Fibroblast of villous mesenchyme (primary cell): ENCODE data around the gene TMSB15C. TPM values are rescaled to one million over a fixed set of nuclear protein-coding genes. Genes with fewer than 3 reads are reported as not detected.

Experiments used
- DNase-seq: peaks from one replicate; pipeline ENCODE4 v3.0.0-alpha.2; 2010; ENCODE audit warnings: low read depth
- H3K4me3 ChIP-seq: 2 replicates; pipeline ENCODE4 v1.5.1; 2011; ENCODE audit warnings: low read depth, mild to moderate bottlenecking, low read length
- total RNA-seq: library from RNA; depleted of rRNA; stranded (reverse); fragments of >200 nt; gene quantifications from 2 replicates; pipeline ENCODE4 v1.2.3, GENCODE V29; 2012
- TF ChIP-seq, protein P1 (sequence below): IDR thresholded peaks from 2 replicates; pipeline ENCODE4 v1.5.1; 2012; ENCODE audit warnings: low read depth, mild to moderate bottlenecking, low read length; ENCODE audit not compliant: insufficient read depth

The TMSB15C gene
- total RNA-seq, 1 donor: 5.2 TPM

DNA sequence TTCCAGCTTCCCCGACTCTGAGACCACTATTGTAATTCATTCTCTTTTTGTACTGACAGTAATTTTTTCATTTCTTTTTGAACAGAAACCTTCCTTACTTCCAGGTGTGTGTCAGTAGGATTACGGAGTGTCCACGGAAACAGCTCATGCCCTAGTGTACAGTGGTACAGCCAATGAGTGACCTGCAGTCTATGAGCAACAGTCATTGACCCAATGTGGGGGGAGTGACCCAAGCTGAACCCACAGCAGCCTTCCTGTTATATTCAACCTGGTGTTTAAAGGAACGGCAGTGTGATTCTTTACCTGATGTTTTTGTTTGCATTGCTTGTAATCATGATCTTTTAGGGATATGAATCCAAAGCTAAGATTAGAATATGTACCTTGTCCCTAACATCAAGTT lies 35.0 kb downstream of the TMSB15C start:
- H3K4me3 ChIP-seq: no peak overlapping the region
- TF ChIP-seq, protein P1, sequence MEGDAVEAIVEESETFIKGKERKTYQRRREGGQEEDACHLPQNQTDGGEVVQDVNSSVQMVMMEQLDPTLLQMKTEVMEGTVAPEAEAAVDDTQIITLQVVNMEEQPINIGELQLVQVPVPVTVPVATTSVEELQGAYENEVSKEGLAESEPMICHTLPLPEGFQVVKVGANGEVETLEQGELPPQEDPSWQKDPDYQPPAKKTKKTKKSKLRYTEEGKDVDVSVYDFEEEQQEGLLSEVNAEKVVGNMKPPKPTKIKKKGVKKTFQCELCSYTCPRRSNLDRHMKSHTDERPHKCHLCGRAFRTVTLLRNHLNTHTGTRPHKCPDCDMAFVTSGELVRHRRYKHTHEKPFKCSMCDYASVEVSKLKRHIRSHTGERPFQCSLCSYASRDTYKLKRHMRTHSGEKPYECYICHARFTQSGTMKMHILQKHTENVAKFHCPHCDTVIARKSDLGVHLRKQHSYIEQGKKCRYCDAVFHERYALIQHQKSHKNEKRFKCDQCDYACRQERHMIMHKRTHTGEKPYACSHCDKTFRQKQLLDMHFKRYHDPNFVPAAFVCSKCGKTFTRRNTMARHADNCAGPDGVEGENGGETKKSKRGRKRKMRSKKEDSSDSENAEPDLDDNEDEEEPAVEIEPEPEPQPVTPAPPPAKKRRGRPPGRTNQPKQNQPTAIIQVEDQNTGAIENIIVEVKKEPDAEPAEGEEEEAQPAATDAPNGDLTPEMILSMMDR: no peak
- DNase-seq: no peak

DNA sequence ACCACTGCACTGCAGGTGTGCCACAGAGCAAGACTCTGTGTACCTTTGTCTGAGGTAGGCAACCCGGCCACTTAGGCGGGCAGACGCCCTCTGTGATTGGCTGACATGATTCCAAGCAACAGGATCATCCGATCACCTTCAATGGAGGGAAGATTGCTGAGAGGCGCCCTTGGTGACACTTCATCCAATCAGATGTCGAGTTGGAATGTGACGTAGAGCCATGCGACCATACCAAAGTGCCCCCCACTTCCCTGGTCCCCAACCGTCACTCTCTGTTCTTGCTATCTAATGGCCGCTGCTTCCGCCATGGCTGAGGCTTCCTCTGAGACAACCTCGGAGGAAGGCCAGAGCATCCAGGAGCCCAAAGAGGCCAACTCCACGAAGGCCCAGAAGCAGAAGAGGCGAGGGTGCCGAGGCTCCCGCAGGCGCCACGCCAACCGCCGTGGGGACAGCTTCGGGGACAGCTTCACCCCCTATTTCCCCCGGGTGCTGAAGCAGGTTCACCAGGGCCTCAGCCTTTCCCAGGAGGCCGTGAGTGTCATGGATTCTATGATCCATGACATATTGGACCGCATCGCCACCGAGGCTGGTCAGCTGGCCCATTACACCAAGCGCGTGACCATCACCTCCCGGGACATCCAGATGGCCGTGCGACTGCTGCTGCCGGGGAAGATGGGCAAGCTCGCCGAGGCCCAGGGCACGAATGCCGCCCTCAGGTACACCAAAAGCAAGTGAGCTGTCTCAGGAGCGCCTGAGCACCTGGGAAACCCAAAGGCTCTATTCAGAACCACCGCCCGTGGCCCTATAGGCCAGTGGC lies 36.1 kb downstream of the TMSB15C start, which contains the start of gene H2BW2:
H2BW2 (plus strand) TSS at position 268 of the 817 bp plus-strand sequence; CDS start at position 307, 39 bp downstream.
- no peak within 1 kb of the TSS for H3K4me3 ChIP-seq
- TF ChIP-seq, protein P1: no peak
- DNase-seq: no peak

Other genes starting within 250 kb of the TMSB15C start
- 0.64 and 0.86 TPM in 2 replicates for gene RAB9B, start 244.0 kb downstream of the TMSB15C start, total RNA-seq
- 3.5 and 6.5 TPM in 2 replicates for gene TMSB15B, start 113.6 kb downstream of the TMSB15C start, total RNA-seq
- not detected in 2 replicates for gene H2BW1, start 62.5 kb downstream of the TMSB15C start, total RNA-seq
- not detected in 2 replicates for gene H2BW2, start 36.3 kb downstream of the TMSB15C start, total RNA-seq
- 0.43 and 0.64 TPM in 2 replicates for gene ZCCHC18, start 36.3 kb upstream of the TMSB15C start, total RNA-seq
- gene SLC25A53, start 80.8 kb upstream of the TMSB15C start, total RNA-seq: 5.6 and 5.8 TPM in 2 replicates
- gene FAM199X, start 90.2 kb upstream of the TMSB15C start, total RNA-seq: 25.1 and 35.8 TPM in 2 replicates
- gene ESX1, start 178.7 kb upstream of the TMSB15C start, total RNA-seq: not detected in 2 replicates